Liver (tissue), 3 donors: ENCODE measurements around the gene MAGEA6.

Experiments
- FOXA1 ChIP-seq: IDR thresholded peaks from 2 replicates; pipeline ENCODE4 v1.6.1; 2016; ENCODE audit warnings: antibody characterized with exemption
- GABPA ChIP-seq, 2 donors: IDR thresholded peaks in 1 of 2; conservative IDR thresholded peaks in 1 of 2; 2 replicates each; pipeline ENCODE4 v1.6.1; 2016; ENCODE audit warnings: antibody characterized with exemption in 2 of 2, mild to moderate bottlenecking in 1 of 2, moderate library complexity in 1 of 2
- RAD21 ChIP-seq, 2 donors: IDR thresholded peaks; 2 replicates each; pipeline ENCODE4 v1.6.1; 2016; ENCODE audit warnings: antibody characterized with exemption in 2 of 2, mild to moderate bottlenecking in 2 of 2
- SP1 ChIP-seq: IDR thresholded peaks from 2 replicates; pipeline ENCODE4 v1.6.1; 2018; ENCODE audit warnings: antibody characterized with exemption, mild to moderate bottlenecking
- TAF1 ChIP-seq: conservative IDR thresholded peaks from 2 replicates; pipeline ENCODE4 v1.6.1; 2016; ENCODE audit warnings: antibody characterized with exemption, mild to moderate bottlenecking
- YY1 ChIP-seq: IDR thresholded peaks from 2 replicates; pipeline ENCODE4 v1.6.1; 2016; ENCODE audit warnings: antibody characterized with exemption, mild to moderate bottlenecking
- TF ChIP-seq, protein P1 (sequence below): fragments of 150-350 bp; IDR thresholded peaks from 2 replicates; pipeline ENCODE4 v1.5.1; 2017; ENCODE audit warnings: improper control_type of control experiment, low read depth, low read length; ENCODE audit not compliant: missing input control
- TF ChIP-seq, protein P2 (sequence below): IDR thresholded peaks from 2 replicates; pipeline ENCODE4 v1.6.1; 2016; ENCODE audit warnings: antibody characterized with exemption, mild to moderate bottlenecking
- TF ChIP-seq, protein P3 (sequence below): IDR thresholded peaks from 2 replicates; pipeline ENCODE4 v1.6.1; 2016; ENCODE audit warnings: antibody characterized with exemption
- donor health status: healthy.
- donor health status: healthy.

DNA sequence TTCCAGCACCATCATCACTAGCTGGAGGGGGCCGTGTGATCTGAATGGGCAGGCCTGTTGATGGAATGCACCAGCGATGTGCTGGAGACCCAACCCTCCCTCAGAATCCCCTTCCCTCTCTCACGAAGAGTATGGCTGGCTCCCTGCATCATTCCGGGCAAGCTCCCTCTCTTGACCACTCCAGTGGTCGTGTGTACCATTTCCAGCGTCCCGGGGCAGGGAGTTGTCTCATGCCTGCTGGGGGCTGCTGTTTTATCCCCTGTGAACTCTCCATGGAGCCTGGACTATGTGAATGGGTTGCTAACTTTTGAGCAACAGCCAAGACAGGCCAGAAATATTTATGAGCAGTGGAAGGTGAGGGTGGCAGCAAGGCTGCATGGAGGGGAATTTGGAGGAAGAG lies 44.1 kb downstream of the MAGEA6 start:
- TF ChIP-seq, protein P1, sequence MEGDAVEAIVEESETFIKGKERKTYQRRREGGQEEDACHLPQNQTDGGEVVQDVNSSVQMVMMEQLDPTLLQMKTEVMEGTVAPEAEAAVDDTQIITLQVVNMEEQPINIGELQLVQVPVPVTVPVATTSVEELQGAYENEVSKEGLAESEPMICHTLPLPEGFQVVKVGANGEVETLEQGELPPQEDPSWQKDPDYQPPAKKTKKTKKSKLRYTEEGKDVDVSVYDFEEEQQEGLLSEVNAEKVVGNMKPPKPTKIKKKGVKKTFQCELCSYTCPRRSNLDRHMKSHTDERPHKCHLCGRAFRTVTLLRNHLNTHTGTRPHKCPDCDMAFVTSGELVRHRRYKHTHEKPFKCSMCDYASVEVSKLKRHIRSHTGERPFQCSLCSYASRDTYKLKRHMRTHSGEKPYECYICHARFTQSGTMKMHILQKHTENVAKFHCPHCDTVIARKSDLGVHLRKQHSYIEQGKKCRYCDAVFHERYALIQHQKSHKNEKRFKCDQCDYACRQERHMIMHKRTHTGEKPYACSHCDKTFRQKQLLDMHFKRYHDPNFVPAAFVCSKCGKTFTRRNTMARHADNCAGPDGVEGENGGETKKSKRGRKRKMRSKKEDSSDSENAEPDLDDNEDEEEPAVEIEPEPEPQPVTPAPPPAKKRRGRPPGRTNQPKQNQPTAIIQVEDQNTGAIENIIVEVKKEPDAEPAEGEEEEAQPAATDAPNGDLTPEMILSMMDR = no peak
- TF ChIP-seq, protein P2, sequence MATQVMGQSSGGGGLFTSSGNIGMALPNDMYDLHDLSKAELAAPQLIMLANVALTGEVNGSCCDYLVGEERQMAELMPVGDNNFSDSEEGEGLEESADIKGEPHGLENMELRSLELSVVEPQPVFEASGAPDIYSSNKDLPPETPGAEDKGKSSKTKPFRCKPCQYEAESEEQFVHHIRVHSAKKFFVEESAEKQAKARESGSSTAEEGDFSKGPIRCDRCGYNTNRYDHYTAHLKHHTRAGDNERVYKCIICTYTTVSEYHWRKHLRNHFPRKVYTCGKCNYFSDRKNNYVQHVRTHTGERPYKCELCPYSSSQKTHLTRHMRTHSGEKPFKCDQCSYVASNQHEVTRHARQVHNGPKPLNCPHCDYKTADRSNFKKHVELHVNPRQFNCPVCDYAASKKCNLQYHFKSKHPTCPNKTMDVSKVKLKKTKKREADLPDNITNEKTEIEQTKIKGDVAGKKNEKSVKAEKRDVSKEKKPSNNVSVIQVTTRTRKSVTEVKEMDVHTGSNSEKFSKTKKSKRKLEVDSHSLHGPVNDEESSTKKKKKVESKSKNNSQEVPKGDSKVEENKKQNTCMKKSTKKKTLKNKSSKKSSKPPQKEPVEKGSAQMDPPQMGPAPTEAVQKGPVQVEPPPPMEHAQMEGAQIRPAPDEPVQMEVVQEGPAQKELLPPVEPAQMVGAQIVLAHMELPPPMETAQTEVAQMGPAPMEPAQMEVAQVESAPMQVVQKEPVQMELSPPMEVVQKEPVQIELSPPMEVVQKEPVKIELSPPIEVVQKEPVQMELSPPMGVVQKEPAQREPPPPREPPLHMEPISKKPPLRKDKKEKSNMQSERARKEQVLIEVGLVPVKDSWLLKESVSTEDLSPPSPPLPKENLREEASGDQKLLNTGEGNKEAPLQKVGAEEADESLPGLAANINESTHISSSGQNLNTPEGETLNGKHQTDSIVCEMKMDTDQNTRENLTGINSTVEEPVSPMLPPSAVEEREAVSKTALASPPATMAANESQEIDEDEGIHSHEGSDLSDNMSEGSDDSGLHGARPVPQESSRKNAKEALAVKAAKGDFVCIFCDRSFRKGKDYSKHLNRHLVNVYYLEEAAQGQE = no peak
- TF ChIP-seq RAD21 (IDR thresholded peaks at IDR 0.05) (no peak), FOXA1 (no peak), YY1 (no peak), TAF1 (no peak), SP1 (no peak), GABPA (IDR thresholded peaks at IDR 0.05 in 1 of 2, conservative IDR thresholded peaks at IDR 0.05 in 1 of 2) (no peak)
- TF ChIP-seq, protein P3, sequence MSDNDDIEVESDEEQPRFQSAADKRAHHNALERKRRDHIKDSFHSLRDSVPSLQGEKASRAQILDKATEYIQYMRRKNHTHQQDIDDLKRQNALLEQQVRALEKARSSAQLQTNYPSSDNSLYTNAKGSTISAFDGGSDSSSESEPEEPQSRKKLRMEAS = no peak
